CD14-positive monocyte (primary cell): ENCODE measurements around the gene GRIK4. TPM values are rescaled to one million over a fixed set of nuclear protein-coding genes. Genes with fewer than 3 reads are reported as not detected.
A peak's percentile ranks its signal among the peaks of the same experiment; 100 is the strongest.

ENCODE experiments used
- DNase-seq, 3 donors: peaks; one replicate each; pipeline ENCODE4 v3.0.0-alpha.2; 2011 to 2022
- H2AFZ ChIP-seq: 2 replicates; pipeline ENCODE4 v1.6.0; 2012; ENCODE audit warnings: mild to moderate bottlenecking, low read depth, low read length, inconsistent platforms; ENCODE audit not compliant: insufficient read depth, poor library complexity, severe bottlenecking
- H3K27ac ChIP-seq, 2 donors: 1 replicate in 1 of 2; 2 replicates in 1 of 2; pipeline ENCODE4 v1.5.1; 2012 to 2013; ENCODE audit warnings: low read length in 2 of 2, control low read depth in 1 of 2, inconsistent platforms in 1 of 2, low read depth in 1 of 2, mild to moderate bottlenecking in 1 of 2
- H3K27me3 ChIP-seq, 2 donors: one replicate each; pipeline versions ENCODE4 v1.6.0 to v1.6.1; 2011 to 2013; ENCODE audit warnings: low read length in 2 of 2; ENCODE audit not compliant: control insufficient read depth in 2 of 2, insufficient read depth in 2 of 2
- H3K36me3 ChIP-seq, 2 donors: replicated peaks in 1 of 2; 1 replicate in 1 of 2; 2 replicates in 1 of 2; pipeline versions ENCODE4 v1.5.1 to v1.6.1; 2012 to 2013; ENCODE audit warnings: low read length in 2 of 2, control low read depth in 1 of 2, inconsistent platforms in 1 of 2, mild to moderate bottlenecking in 1 of 2; ENCODE audit not compliant: insufficient read depth in 2 of 2, control insufficient read depth in 1 of 2
- H3K4me1 ChIP-seq, 2 donors: 1 replicate in 1 of 2; 2 replicates in 1 of 2; pipeline versions ENCODE4 v1.5.1 to v1.6.1; 2012 to 2013; ENCODE audit warnings: low read length in 2 of 2, control low read depth in 1 of 2, inconsistent platforms in 1 of 2, mild to moderate bottlenecking in 1 of 2, moderate library complexity in 1 of 2; ENCODE audit not compliant: insufficient read depth in 2 of 2, control insufficient read depth in 1 of 2
- H3K4me2 ChIP-seq: replicated peaks from 2 replicates; pipeline ENCODE3; 2012; ENCODE audit warnings: low read length, moderate library complexity, mild to moderate bottlenecking; ENCODE audit not compliant: poor library complexity, severe bottlenecking; ENCODE audit errors: extremely low read depth
- H3K4me3 ChIP-seq, 3 experiments: fragments of 200-600 bp in 1 of 3; sonication (generic) in 1 of 3; replicated peaks in 1 of 3; 1 replicate in 2 of 3; 2 replicates in 1 of 3; pipeline ENCODE4 v1.5.1; 2011 to 2013; ENCODE audit warnings: low read length in 3 of 3, mild to moderate bottlenecking in 3 of 3, control low read depth in 2 of 3, low read depth in 2 of 3, inconsistent platforms in 1 of 3, moderate library complexity in 1 of 3
- H3K79me2 ChIP-seq: 2 replicates; pipeline ENCODE4 v1.6.0; 2012; ENCODE audit warnings: mild to moderate bottlenecking, control low read depth, inconsistent platforms, low read length, moderate library complexity; ENCODE audit not compliant: insufficient read depth
- H3K9ac ChIP-seq: 2 replicates; pipeline ENCODE4 v1.6.0; 2017; ENCODE audit warnings: low read length, mild to moderate bottlenecking; ENCODE audit not compliant: insufficient read depth, poor library complexity, severe bottlenecking
- H3K9me3 ChIP-seq, 2 donors: replicated peaks in 1 of 2; 1 replicate in 1 of 2; 2 replicates in 1 of 2; pipeline versions ENCODE4 v1.5.1 to v1.6.1; 2012 to 2013; ENCODE audit warnings: low read length in 2 of 2, control low read depth in 1 of 2; ENCODE audit not compliant: control insufficient read depth in 1 of 2, insufficient read depth in 1 of 2
- H4K20me1 ChIP-seq: 2 replicates; pipeline ENCODE4 v1.6.0; 2012; ENCODE audit warnings: mild to moderate bottlenecking, low read length, control low read depth, moderate library complexity; ENCODE audit not compliant: insufficient read depth
- H3K27ac Mint-ChIP-seq, 7 donors: one replicate each; pipeline ENCODE4 v1.8.0; 2020; ENCODE audit warnings: mild to moderate bottlenecking in 7 of 7, mixed read lengths in 7 of 7, moderate library complexity in 6 of 7, inconsistent platforms in 2 of 7
- H3K27me3 Mint-ChIP-seq, 3 donors: one replicate each; pipeline ENCODE4 v1.8.0; 2021 to 2022; ENCODE audit warnings: low read depth in 3 of 3, mild to moderate bottlenecking in 3 of 3, mixed read lengths in 3 of 3, moderate library complexity in 3 of 3, inconsistent platforms in 1 of 3
- H3K36me3 Mint-ChIP-seq, 2 donors: one replicate each; pipeline ENCODE4 v1.8.0; 2020; ENCODE audit warnings: mixed read lengths in 2 of 2, inconsistent platforms in 1 of 2, mild to moderate bottlenecking in 1 of 2
- H3K4me1 Mint-ChIP-seq: one replicate; pipeline ENCODE4 v1.8.0; 2020; ENCODE audit warnings: mild to moderate bottlenecking, mixed read lengths
- H3K4me3 Mint-ChIP-seq, 2 donors: one replicate each; pipeline ENCODE4 v1.8.0; 2020; ENCODE audit warnings: mild to moderate bottlenecking in 2 of 2, mixed read lengths in 2 of 2, moderate library complexity in 1 of 2
- H3K9me3 Mint-ChIP-seq, 7 donors: one replicate each; pipeline ENCODE4 v1.8.0; 2020 to 2022; ENCODE audit warnings: mixed read lengths in 7 of 7, mild to moderate bottlenecking in 6 of 7, moderate library complexity in 6 of 7, inconsistent platforms in 2 of 7
- CTCF ChIP-seq: fragments of 200-600 bp; IDR thresholded peaks from one replicate; pipeline ENCODE4 v1.8.0; 2022; ENCODE audit warnings: antibody characterized with exemption, mild to moderate bottlenecking
- WGBS: methylation state at CpG from one replicate; pipeline ENCODE4 v1.1.5; 2013; ENCODE audit warnings: missing lambda C conversion rate; ENCODE audit not compliant: insufficient coverage; 5-methylcytosine and 5-hydroxymethylcytosine counted together
- intact Hi-C, 2 donors: fragments of 100-400 bp; cut with micrococcal nuclease; formaldehyde crosslinking; loops; one replicate each; pipeline versions ENCODE4 v1.15.0 to v1.15.1; 2023
- polyA plus RNA-seq, 3 donors: library from polyadenylated mRNA; depleted of rRNA in 1 of 3; unstranded in 2 of 3; stranded (reverse) in 1 of 3; fragments of 300-500 nt in 2 of 3; fragments of >200 nt in 1 of 3; fragmentation: Illumina TruSeq in 2 of 3; gene quantifications; 1 replicate in 2 of 3; 2 replicates in 1 of 3; pipeline ENCODE4 v1.2.3, GENCODE V29; 2012 to 2021

Gene GRIK4
- polyA plus RNA-seq, 3 donors = not detected

- H3K27ac Mint-ChIP-seq = no peak overlapping the region
- Histone ChIP-seq H3K9ac (no peak overlapping the region), H3K9me3 (no peaks in the 10 kb centered on the region), H3K36me3 (no peaks in the 10 kb centered on the region), H3K4me3 (no peak overlapping the region), H4K20me1 (no peaks in the 10 kb centered on the region), H3K27me3 (no peaks in the 10 kb centered on the region), H3K79me2 (no peaks in the 10 kb centered on the region), H2AFZ (no peak overlapping the region), H3K4me2 (no peak overlapping the region), H3K4me1 (no peaks in the 10 kb centered on the region), H3K27ac (no peak overlapping the region)
- no peak for TF ChIP-seq CTCF
- H3K4me1 Mint-ChIP-seq = peaks cover 4% of the 10 kb centered on the region
- no peak overlapping the region for H3K4me3 Mint-ChIP-seq
- 93% methylated on average over 6 of the region's 7 CpGs for WGBS
- no peaks in the 10 kb centered on the region for H3K9me3 Mint-ChIP-seq
- no peak for DNase-seq
- intact Hi-C loops = no loop called here
- no peaks in the 10 kb centered on the region for H3K36me3 Mint-ChIP-seq
- H3K27me3 Mint-ChIP-seq = peaks cover 2 to 15% (median 4%) of the 10 kb centered on the region in 3 donors
Observed at GRCh38 chr11:120627327-120628163, 116.0 kb downstream of the GRIK4 start.

GRCh38 chr11:120629407-120630080, 118.0 kb downstream of the GRIK4 start:
- Histone ChIP-seq H3K9me3 (no peaks in the 10 kb centered on the region), H3K79me2 (no peaks in the 10 kb centered on the region), H2AFZ (no peak overlapping the region), H3K27ac (no peak overlapping the region), H3K4me2 (no peak overlapping the region), H3K4me3 (no peak overlapping the region), H4K20me1 (no peaks in the 10 kb centered on the region), H3K4me1 (no peaks in the 10 kb centered on the region), H3K36me3 (no peaks in the 10 kb centered on the region), H3K9ac (no peak overlapping the region), H3K27me3 (no peaks in the 10 kb centered on the region)
- Mint-ChIP-seq H3K4me3 (no peak overlapping the region), H3K36me3 (no peaks in the 10 kb centered on the region), H3K9me3 (no peaks in the 10 kb centered on the region), H3K27ac (peak overlapping the region in 1 of 7 donors; percentile 32), H3K4me1 (no peaks in the 10 kb centered on the region), H3K27me3 (peaks cover 2 to 17% (median 7%) of the 10 kb centered on the region in 3 donors)
- 86% methylated on average over 9 of the region's 13 CpGs for WGBS
- no peak for DNase-seq
- no peak for TF ChIP-seq CTCF
- intact Hi-C loops = no loop called here
